ENCODE results near the gene LRRK1.

The LRRK1 gene

DNA sequence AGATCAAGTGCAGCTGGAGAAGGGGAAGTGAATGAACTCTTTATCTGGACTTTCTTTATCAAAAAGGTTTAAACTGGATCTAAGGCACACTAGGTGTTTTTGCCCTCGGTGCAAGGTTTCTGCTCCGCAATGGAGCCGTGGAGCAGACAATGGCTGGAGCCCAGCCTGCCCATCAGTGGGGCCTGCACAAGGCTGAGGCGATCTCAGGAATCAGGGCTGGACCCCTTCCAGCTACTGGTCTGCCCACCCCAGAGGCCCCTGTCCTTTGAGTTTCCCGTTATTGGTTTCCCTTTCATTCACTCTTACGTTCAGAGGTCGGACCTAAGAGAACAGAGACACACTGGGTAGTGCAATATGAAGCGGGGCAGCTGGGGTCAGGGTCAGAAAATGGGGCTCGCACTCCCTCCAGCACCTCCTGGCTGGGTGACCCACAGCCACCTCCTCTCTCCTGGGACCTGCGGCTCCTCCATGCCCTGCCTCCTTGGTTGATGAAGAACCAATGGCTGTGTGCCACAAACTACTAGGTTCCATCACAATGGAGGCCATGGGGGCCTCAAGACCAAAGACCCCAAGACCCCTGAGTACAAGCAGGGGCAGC, 168.1 kb downstream of the LRRK1 start:
- in situ Hi-C loops (cut with MboI; ENCODE audit: low sequenced_read_pairs, unreplicated experiment): loop anchor here (5.0 kb wide), 1 partner anchor 175 kb away; no protein-coding TSS in a partner anchor
- DNase-seq (ENCODE audit: low spot score): no peak
- TF ChIP-seq, protein P1, sequence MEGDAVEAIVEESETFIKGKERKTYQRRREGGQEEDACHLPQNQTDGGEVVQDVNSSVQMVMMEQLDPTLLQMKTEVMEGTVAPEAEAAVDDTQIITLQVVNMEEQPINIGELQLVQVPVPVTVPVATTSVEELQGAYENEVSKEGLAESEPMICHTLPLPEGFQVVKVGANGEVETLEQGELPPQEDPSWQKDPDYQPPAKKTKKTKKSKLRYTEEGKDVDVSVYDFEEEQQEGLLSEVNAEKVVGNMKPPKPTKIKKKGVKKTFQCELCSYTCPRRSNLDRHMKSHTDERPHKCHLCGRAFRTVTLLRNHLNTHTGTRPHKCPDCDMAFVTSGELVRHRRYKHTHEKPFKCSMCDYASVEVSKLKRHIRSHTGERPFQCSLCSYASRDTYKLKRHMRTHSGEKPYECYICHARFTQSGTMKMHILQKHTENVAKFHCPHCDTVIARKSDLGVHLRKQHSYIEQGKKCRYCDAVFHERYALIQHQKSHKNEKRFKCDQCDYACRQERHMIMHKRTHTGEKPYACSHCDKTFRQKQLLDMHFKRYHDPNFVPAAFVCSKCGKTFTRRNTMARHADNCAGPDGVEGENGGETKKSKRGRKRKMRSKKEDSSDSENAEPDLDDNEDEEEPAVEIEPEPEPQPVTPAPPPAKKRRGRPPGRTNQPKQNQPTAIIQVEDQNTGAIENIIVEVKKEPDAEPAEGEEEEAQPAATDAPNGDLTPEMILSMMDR (IDR thresholded peaks at IDR 0.05; ENCODE audit: borderline replicate concordance, control extremely low read depth, extremely low read depth, insufficient read depth, missing control alignments): no peak

- no peak for DNase-seq (ENCODE audit: low spot score)
- TF ChIP-seq, protein P1 (IDR thresholded peaks at IDR 0.05; ENCODE audit: borderline replicate concordance, control extremely low read depth, extremely low read depth, insufficient read depth, missing control alignments): no peak
- in situ Hi-C loops (cut with MboI; ENCODE audit: low sequenced_read_pairs, unreplicated experiment): loop anchor here (5.0 kb wide), 1 partner anchor 174 kb away; no protein-coding TSS in a partner anchor
These were observed 169.1 kb downstream of the LRRK1 start for GRCh38 chr15:101088271-101088670.

GRCh38 chr15:101088788-101089578, 169.8 kb downstream of the LRRK1 start:
- TF ChIP-seq, protein P1 (IDR thresholded peaks at IDR 0.05; ENCODE audit: borderline replicate concordance, control extremely low read depth, extremely low read depth, insufficient read depth, missing control alignments): peak; percentile 98
- peak; percentile 90 for DNase-seq (ENCODE audit: low spot score)

DNA sequence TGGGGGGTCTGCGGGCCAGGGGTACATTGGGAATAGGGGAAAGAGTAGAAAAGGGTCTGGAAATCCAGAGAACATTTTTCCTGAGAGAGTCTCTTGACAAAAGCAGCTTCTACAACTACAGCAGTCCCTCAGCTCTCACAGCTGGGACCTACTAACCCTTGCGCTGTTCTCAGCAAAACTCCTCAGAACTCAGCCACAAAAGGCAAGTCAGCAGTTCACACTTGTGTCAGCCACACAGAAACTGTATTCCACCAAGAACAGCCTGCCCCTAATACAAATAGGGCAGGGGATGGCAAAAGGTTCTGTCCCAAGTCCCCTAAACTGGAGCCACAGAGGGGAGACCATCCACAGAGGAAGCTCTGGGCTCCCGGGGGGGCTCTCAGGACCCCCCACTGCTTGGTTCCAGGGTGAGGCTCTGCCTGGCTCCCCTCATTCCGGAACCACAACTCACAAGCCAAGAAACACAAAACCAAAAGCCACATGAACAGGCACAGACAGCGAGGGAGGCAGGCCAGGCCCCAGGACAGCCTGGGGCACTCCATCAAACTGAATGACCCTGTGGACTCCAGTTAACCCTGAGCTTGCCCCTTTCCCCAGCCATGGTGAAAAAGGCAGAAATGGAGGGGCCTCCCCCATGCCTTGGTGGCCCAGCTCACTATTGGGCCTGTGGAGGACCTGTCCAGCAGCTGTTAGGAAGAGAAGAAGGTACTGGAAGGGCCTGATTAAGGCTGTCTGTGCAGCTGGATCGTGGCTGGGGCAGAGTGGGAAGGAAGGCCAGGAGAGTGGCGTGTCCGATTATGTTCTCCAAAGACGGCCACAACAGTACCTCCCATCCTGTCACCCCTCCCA, 170.6 kb downstream of the LRRK1 start:
- no peak for DNase-seq (ENCODE audit: low spot score)
- TF ChIP-seq, protein P1 (IDR thresholded peaks at IDR 0.05; ENCODE audit: borderline replicate concordance, control extremely low read depth, extremely low read depth, insufficient read depth, missing control alignments): no peak
- in situ Hi-C loops (cut with MboI; ENCODE audit: low sequenced_read_pairs, unreplicated experiment): loop anchor here (5.0 kb wide), 1 partner anchor 172 kb away; no protein-coding TSS in a partner anchor

More at GRCh38 chr15:101088788-101089578, 169.8 kb downstream of the LRRK1 start:
- in situ Hi-C loops (cut with MboI; ENCODE audit: low sequenced_read_pairs, unreplicated experiment): loop anchor here (5.0 kb wide), 1 partner anchor 173 kb away; no protein-coding TSS in a partner anchor

- no peak for DNase-seq (ENCODE audit: low spot score)
- in situ Hi-C loops (cut with MboI; ENCODE audit: low sequenced_read_pairs, unreplicated experiment): no loop called here
- TF ChIP-seq, protein P1 (IDR thresholded peaks at IDR 0.05; ENCODE audit: borderline replicate concordance, control extremely low read depth, extremely low read depth, insufficient read depth, missing control alignments): no peak
These were observed 171.3 kb downstream of the LRRK1 start for GRCh38 chr15:101090428-101090790.

Measured in GM13976 (cell line).